HCEC 1CT (cell line): ENCODE results near the gene CST3.
"Not testable (repeated sequence)": the region's sequence is repeated elsewhere in the genome, so short reads cannot be mapped to it uniquely, and the experiment has no call there.

Experiments
- DNase-seq: peaks from one replicate; pipeline ENCODE4 v3.0.0-alpha.2; 2017

Gene CST3

DNA sequence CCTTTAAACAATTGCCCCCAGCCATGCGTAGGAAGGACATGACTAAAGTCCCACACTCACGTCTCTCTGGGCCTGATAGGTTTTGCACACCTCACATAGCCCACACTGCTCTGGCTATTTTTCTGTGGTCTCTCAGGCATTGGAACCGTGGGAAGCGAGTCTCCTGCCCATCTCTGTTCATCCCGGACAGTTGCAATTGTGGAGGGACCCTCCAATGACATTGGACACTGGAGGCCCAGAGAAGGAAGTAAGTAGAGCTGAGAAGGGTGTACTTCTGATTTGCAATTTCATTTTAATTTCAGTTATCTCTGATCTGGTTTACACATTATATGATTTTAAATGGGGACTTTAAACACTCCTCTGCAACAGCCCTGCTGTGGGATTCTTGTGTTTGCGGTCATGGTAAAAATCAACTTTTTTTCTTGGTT, 23.3 kb upstream of the CST3 start:
- DNase-seq, result no peak

DNA sequence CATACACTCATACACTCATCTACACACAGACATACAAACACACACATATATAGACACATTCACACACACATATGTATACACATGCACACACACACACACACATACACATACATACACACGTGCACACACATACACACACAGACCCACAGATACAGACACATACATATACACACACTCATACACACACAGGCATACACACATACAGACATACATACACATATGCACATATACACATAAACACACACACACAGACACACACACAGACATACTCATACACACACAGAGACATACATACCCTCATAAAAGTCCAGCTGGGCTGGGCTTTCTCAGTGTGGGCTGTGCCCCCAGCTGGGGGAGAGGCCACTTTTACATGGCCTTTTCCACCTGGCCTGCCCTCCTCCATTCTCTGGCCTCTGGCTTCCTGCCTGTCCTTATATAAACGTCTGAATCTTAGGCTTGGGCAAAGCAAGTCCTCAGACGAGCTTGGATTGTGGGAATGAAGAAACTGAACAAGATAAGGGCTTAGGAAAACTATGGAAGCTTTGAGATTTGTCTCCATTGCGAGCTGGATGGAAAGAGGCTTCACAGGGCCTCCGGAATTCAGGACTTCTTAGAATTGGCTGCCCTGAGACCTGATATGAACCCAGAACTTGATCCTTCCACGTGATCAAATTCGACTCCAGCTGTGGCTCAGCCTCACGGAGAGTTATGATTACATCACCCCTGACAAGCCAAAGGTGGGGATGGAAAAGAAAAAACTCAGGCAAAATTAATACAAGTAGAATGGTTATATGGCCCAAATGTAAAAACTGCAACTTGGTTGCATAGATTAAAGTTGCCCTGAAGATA, 22.5 kb upstream of the CST3 start:
- peak; percentile 63 for DNase-seq

DNA sequence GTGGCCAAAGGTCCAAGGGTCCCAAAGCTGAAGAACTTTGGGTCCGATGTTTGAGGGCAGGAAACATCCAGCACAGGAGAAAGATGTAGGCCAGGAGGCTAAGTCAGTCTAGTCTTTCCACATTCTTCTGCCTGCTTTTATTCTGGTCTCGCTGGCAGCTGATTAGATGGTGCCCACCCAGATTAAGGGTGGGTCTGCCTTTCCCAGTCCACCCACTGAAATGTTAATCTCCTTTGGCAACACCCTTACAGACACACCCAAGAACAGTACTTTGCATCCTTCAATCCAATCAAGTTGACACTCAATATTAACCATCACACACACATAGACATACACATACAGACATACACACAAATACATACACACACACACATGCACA, 21.8 kb upstream of the CST3 start:
- DNase-seq, result not testable (repeated sequence)

DNA sequence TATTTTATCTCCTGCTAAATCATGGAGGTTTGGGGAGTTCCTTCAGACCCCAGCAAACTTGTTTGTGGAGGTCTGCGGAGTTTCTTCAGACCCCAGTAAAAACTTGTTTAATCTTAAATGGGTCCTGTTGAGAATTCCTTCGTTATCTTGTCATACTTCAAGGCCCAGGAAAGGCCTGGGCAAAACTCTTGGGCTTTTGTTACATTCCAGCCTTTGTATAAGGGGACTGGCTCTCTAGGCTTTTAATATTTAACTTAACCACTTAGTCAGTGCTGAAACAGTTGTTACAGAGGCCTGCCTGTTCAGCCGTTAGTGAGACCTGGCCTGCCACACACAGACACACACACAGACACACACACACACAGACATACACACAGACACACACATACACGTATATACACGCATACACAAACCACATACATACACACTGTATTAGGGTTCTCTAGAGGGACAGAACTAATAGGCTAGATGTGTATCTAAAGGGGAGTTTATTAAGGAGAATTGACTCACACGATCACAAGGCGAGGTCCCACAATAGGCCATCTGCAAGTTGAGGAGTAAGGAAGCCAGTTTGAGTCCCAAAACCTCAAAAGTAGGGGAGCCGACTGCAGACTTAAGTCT, 21.3 kb upstream of the CST3 start:
- DNase-seq, result no peak

DNA sequence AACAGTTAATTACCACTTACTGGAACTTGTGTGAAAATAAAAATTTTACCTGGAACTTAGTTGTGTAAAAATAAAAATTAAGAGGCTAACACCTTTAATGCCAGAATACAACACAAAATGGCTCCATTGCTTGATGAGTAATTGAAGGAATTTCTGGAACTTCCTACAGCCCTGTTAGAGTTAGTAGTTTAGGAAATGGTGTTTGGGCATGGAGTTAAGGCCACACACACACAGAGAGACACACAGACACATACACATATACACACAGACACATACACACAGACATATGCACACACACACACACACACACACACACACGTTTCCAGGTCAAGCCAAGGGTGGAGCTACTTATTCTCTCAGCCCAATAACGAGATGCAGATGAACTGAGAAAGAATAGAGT, 20.6 kb upstream of the CST3 start:
- DNase-seq, result no peak

DNA sequence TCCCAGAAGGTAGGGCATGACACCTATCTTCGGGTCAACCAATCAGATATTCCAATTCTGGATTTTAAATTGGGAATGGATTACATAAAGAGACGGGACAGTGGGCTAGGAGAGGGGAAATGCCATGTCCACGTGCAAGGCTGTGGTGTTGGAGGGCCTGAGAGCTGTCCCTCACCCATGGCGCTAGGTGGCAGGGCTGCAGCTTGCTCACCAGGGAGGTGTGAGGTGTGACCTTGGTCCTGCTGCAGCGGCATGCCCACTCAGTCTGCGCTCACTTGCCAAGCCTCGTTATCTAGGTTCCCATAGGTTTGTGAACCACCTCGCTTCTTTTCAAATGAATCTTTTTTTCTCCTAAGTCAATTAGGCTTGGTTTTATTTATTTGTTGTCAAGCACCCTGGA, 19.4 kb upstream of the CST3 start:
- DNase-seq, result no peak

DNA sequence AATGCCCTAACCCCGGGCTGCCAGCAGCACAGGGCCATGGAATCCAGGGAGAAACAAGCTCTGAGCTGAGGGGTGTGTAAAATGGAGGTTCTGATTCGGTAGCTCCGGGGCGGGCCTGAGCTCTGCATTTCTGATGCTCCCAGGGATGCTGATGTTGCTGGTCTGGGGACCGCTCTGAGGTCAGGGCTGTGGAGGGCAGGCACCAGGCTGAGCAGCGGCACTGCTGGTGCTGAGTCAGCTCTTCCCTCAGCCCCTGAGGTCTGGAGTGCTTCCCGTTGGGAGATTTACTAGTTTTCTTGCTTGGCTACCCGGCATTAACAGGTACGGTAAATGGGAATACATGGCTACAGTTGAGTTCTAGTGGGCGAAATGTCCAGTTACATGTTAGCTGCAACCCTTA, 18.6 kb upstream of the CST3 start:
- DNase-seq, result no peak

DNA sequence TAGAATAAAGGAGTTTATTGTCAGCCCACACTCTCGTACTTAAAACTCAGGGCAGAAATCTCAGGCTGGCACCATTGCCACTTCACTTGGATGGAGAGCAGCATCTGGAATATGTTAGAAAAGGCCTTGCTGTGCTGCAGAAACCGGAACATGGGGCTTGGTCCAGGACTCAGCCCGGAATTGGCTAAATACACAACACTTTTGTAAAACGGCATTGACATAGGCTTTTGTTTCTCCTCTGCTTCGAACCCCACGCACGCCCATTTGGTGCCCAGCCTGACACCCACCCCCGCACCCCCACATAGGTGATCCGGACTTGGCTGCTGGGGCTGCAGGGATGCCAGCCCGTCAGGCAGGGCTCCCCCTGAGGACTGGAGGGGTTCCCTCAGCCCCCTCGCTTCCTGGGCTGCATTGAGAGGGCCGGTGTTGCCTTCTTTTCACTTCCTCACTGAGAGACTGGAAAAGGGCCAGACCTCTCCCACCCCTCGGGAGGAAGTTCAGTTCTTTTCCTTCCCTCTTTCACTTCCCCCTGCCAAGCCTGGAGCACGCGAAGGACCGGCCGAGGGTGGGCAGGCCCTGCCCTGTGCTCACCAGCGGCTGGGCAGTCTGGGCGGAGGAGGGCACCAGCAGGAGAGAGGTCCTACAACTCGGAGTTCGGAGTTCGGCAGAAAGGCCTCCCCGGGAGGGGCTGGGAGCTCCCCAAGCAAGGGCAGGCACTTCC, 17.9 kb upstream of the CST3 start:
- DNase-seq, result no peak

DNA sequence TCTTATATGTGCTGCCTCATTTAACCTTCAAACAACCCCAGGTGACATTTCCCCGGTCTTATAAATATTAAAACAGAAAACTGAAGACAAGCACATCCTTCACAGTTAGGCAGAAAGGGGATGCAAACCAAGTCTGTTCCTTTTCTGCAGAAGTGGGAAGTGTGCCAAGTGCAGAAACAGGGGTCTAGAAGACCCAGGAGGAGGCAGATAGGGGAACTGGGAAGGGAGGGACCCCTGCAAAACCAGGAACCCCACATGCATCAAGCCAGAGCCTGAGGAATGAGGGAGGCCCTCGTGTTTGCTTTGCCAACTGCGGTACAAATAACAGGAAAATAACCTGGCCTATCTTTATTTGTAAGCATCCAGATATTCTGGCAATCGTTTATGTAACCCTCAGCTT, 17.0 kb upstream of the CST3 start:
- DNase-seq, result no peak

DNA sequence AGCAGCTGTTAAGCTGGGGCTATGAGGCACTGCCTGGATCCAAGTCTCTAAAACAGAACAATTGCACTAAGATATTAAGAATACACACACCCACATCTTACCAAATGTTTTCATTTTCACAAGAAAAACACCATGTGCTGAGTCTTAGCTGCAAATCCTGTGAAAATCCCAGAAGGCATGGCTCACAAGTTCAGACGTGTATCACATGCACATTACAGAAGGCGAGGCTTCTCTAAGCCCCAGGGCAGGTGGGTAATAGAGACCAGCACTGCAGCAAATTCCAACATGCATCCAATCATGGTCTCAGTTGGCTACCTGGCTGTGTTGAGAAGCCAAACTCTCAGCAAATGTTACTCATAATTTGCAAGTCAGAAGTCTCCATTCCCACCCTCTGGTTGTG, 16.2 kb upstream of the CST3 start:
- no peak for DNase-seq

DNA sequence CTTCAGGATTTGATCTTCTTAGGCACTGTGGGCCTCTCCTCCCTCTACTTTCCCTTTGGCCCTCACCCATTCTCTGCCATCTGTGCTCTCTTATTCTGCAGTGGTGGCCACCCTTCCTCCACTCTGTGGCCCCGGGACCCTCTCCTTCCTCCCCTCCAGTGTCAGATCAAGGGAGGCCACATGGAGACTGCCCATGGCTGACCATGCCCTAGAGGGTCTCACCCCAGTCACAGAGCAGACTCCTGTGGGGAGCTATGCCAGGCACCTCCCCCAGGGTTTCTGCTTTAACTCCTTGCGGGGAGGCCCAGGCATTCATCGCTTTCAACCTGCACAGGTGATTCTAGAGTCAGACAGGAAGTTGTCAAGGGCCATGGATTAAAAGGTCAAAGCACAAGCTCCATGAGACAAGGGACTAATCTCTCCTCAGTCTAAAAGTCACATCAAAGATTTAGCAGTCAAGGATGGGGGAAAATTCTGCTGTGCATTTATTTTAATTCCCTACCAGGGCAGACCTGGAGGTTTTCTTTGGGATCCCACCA, 15.7 kb upstream of the CST3 start:
- no peak for DNase-seq

DNA sequence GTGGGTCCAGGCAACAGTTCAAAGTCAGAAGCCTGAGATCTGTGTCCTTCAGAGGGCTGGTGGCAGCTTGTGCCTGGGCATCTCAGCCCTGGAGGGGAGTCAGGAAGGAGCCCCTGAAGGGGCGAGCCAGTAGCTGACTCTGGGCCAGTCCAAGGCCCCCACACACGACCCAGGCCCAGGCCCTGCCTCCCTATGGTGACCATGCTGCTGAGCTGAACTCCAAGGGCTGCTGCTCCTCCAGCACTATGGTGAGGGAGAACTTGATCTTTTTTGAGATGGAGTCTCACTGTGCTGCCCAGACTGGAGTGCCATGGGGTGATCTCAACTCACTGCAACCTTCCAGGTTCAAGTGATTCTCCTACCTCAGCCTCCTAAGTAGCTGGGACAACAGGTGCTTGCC, 15.2 kb upstream of the CST3 start:
- DNase-seq, result no peak

DNA sequence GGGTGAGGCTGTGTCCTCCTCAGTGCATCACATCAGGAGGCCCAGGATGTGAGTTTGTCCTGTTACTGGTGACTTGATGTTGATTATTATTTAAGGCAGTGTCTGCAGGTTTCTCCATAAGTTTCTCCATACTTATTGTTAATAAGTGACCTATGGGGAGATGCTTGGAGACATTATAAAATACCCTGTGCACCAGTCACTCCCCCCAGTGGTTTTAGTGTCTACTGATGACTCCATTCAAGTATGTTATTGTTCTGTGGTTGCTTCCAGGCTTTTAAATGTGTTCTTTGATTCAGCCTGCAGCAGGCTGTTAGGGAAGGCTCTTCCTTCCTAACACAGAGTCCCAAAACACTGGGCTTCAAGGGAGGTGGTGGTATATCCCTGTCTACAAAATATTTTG, 14.6 kb upstream of the CST3 start:
- DNase-seq, result no peak

DNA sequence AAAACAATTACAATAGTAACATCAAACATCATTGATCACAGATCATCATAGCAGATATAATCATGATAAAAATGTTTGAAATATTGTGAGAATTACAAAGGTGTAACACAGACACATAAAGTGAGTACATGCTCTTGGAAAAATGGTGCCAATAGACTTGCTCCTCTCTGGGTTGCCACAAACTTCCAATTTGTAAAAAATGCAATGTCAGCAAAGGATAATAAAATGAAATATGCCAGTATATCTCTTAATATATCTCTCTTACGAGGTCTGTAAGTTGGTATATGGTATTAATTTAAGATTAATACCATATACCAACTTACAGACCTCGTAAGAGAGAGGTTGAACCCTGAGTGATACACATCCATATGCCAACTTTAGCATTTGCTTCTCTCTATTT, 13.4 kb upstream of the CST3 start:
- DNase-seq, result no peak

DNA sequence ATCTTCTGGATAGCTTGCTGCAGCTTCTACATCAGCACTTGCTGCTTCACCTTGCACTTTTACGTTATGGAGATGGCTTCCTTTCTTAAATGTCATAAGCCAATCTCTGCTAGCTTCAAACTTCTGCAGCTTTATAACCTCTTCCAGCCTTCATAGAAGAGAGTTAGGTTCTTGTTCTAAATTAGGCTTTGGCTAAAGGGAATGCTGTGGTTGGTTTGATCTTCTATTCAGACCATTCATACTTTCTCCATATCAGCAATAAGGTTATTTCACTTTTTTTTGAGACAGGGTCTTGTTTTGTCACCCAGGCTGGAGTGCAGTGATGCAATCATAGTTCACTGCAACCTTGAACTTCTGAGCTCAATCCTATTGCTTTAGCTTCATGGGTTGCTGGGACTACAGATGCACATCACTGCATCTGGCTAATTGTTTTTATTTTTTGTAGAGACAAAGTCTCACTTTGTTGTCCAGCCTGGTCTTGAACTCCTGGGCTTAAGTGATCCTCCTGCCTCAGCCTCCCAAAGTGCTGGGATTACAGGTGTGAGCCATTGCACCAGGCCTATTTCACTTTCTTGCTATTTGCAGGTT, 12.2 kb upstream of the CST3 start:
- no peak for DNase-seq

DNA sequence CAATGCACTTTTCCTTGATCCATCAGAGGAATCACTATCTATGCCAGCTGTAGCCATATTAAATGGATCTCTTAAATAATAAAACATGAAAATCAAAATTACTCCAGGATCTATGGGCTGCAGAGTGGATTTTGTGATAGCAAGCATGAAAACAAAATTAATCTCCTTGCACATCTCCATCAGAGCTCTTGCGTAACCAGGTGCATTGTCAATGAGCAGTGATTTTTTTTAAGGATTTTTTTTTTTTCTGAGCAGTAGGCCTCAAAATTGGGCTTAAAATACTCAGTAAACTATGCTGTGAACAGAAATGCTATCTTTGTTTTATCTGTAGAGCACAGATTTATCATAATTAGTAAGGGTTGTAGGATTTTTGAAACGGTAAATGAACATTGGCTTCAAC, 11.5 kb upstream of the CST3 start:
- no peak for DNase-seq

DNA sequence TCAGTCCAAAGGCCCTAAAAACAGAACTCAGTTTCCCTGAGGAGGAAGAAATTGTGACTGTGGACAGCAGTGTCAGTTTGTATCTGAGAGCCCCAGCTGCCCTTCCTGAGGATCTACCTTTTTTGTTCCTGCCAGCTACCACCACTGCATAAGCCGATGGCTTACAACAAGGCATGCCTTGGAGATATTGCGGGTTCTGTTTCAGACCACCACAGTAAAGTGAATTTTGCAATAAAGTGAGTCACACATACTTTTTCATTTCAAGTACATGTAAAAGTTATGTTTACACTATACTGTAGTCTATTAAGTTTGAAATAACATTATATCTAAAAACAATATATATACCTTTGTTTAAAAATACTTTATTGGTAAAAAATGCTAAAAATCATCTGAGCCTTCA, 9.6 kb upstream of the CST3 start:
- DNase-seq, result peak; percentile 23

DNA sequence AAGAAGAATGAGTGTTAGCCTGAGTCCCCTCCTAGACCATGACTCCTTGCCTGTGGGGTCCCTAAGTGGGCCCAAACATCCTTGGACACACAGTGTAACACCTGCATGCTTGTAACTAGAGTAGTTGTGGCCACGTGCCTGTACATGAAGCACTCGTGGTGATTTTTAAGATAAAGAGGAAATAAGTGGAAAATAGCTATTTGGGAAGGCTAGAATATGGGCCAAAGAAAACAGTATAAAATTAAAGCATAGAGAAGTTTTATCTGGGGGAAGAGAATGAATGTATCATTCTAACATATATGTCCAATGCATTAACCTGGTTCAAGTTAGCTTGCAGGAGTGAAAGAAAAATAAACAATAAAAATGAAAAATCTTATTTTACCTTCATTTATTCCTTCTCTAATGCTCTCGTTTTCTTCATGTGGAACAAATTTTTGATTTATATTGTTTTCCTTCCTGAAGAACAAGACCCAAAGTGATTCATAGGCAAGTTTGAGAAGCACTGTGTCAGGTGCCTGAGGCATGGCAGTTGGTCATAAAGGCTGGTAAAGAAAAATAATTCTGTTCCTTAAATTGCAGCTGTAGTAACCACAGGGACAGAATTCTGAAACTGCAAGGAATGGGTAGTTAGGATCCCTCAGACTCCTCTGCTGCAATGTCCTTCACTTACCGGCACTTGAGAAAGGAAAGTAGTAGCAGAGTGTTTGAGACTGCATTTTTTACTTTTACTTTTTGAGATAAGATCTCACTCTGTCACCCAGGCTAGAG, 8.5 kb upstream of the CST3 start:
- DNase-seq, result no peak

DNA sequence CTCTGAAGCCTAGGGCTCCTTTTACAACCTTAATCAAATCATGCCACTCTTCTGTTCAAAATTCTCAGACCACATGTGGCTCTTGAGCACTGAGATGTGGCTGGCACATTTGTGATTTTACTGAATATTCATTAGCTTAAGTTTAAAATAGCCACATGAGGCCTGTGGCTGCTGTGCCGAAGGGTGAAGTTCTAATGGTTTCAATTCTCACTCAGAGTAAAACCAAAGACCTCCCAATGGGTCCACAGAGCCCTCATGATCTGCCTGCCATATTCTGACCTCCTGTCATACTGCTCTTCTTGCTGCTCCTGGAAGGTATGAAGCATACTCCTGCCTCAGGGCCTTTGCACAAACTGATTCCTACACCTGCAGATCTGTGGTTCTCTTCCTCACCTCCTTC, 7.8 kb upstream of the CST3 start:
- no peak for DNase-seq

DNA sequence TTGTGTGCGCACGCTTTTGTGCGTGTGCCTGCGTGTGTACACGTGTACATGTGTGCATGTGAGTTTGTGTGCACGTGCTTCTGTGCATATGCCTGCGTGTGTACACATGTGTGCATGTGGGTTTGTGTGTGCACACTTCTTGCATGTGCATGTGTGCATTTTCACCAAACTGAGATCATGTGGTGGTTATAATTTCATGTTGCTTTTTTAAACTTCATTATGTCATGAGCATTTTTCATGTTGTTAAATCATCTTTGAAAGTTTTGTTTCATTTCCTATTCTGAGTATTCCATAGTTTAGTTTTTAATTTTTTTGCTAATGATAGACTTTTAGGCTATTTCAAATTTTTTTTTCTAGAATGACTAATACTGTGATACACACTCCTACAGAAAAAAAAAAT, 6.4 kb upstream of the CST3 start:
- DNase-seq, result no peak

DNA sequence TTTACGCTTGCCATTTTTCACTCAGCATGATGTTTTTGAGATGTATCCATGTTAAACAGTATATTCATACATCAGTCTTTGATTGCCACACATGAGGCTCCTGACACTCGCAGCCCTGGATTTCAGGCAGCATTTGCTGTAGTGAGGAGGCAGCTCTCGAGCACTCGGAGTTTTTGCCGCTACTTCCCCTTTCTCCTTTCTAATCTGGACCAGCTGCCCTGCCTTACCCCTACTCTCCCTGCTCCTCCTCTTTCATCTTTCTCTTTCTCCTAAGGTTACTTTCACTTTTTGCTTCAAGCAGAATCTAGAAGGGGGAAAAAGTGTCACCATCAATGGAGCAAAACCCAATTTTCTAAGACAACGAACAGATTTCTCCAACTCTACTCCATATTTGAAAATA, 5.9 kb upstream of the CST3 start:
- no peak for DNase-seq

DNA sequence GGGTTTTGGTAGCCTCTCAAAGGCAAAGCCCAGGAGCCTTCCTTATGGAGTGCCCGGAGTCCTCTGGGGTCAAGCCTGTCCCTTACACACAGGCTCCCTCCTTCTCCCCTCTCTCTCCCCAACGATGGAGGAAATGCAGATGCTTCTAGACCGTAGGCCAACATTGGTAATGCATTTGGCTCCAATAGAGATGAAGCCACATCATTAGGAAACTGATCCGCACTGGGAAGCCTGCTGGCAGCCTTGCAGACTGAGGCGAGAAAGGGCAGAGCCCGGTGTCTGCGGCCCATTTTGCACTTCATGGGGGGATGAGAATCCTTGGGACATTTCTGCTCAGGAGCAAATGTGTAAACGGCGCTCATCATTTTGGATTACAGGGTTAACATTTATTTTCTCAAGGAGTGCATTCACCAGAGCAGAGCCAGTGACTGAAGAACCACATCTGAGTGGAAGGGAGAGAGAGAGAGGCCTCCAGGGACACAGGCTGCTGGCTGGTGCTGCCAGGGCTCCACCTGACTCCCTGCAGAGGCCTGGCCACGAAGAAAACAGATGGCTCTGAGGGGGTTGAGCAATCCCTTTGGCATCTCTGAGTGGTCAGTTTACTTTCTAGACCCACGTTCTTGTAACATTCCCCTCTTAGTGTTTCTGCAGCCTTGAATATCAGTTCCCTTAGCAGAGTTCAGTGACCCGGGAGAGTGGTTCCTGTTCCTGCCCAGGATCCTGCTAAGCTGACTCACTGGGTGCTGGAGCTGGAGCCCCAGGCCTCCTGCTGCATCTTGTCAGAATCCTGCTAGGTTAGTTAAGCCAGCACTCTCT, 4.4 kb upstream of the CST3 start:
- peak; percentile 83 for DNase-seq
